ENCODE results near the gene CASP12. TPM values are rescaled to one million over a fixed set of nuclear protein-coding genes. Genes with fewer than 3 reads are reported as not detected.

The CASP12 gene
- total and polyA plus RNA-seq, 4 donors, result 0.46 to 1.7 (median 0.92) TPM

- no peaks in the 10 kb centered on the region for H3K4me1 ChIP-seq (ENCODE audit: control insufficient read depth, insufficient read depth, low read length)
- no peaks in the 10 kb centered on the region for H3K36me3 ChIP-seq (ENCODE audit: control insufficient read depth, insufficient read depth, low read length)
- 100% methylated on average over 1 of the region's 4 CpGs for WGBS (ENCODE audit: insufficient coverage)
- no peaks in the 10 kb centered on the region for H3K9me3 ChIP-seq (ENCODE audit: control insufficient read depth, insufficient read depth, low read length)
- no peak overlapping the region for H3K4me3 ChIP-seq (ENCODE audit: low read depth, low read length)
- no peaks in the 10 kb centered on the region for H3K27me3 ChIP-seq (ENCODE audit: control insufficient read depth, insufficient read depth, low read length)
- H3K27ac ChIP-seq (ENCODE audit: low read depth, low read length), result no peak overlapping the region
- no peak for DNase-seq (ENCODE audit: low read depth in 4 of 6, low spot score in 6 of 6)
These were observed 55.0 kb downstream of the CASP12 start for GRCh38 chr11:104843150-104843836.

- no CpG with 5 or more reads among the region's 2 CpGs for WGBS (ENCODE audit: insufficient coverage)
- Histone ChIP-seq H3K36me3 (ENCODE audit: control insufficient read depth, insufficient read depth, low read length) (no peaks in the 10 kb centered on the region), H3K9me3 (ENCODE audit: control insufficient read depth, insufficient read depth, low read length) (no peaks in the 10 kb centered on the region), H3K4me3 (ENCODE audit: low read depth, low read length) (no peak overlapping the region), H3K27me3 (ENCODE audit: control insufficient read depth, insufficient read depth, low read length) (no peaks in the 10 kb centered on the region), H3K27ac (ENCODE audit: low read depth, low read length) (no peak overlapping the region), H3K4me1 (ENCODE audit: control insufficient read depth, insufficient read depth, low read length) (no peaks in the 10 kb centered on the region)
- no peak for DNase-seq (ENCODE audit: low read depth in 4 of 6, low spot score in 6 of 6)
These were observed 56.2 kb downstream of the CASP12 start for GRCh38 chr11:104841973-104842525.

- no peaks in the 10 kb centered on the region for H3K4me1 ChIP-seq (ENCODE audit: control insufficient read depth, insufficient read depth, low read length)
- H3K9me3 ChIP-seq (ENCODE audit: control insufficient read depth, insufficient read depth, low read length), result no peaks in the 10 kb centered on the region
- H3K4me3 ChIP-seq (ENCODE audit: low read depth, low read length), result no peak overlapping the region
- H3K36me3 ChIP-seq (ENCODE audit: control insufficient read depth, insufficient read depth, low read length), result no peaks in the 10 kb centered on the region
- no peak overlapping the region for H3K27ac ChIP-seq (ENCODE audit: low read depth, low read length)
- H3K27me3 ChIP-seq (ENCODE audit: control insufficient read depth, insufficient read depth, low read length), result no peaks in the 10 kb centered on the region
- no peak for DNase-seq (ENCODE audit: low read depth in 4 of 6, low spot score in 6 of 6)
- no CpG with 5 or more reads among the region's 1 CpG for WGBS (ENCODE audit: insufficient coverage)
These were observed 57.1 kb downstream of the CASP12 start for GRCh38 chr11:104841185-104841584.

- 100% methylated on average over 1 of the region's 5 CpGs for WGBS (ENCODE audit: insufficient coverage)
- H3K27ac ChIP-seq (ENCODE audit: low read depth, low read length), result no peak overlapping the region
- no peaks in the 10 kb centered on the region for H3K27me3 ChIP-seq (ENCODE audit: control insufficient read depth, insufficient read depth, low read length)
- no peaks in the 10 kb centered on the region for H3K4me1 ChIP-seq (ENCODE audit: control insufficient read depth, insufficient read depth, low read length)
- H3K36me3 ChIP-seq (ENCODE audit: control insufficient read depth, insufficient read depth, low read length), result no peaks in the 10 kb centered on the region
- no peaks in the 10 kb centered on the region for H3K9me3 ChIP-seq (ENCODE audit: control insufficient read depth, insufficient read depth, low read length)
- DNase-seq (ENCODE audit: low read depth in 4 of 6, low spot score in 6 of 6), result no peak
- no peak overlapping the region for H3K4me3 ChIP-seq (ENCODE audit: low read depth, low read length)
These were observed 60.2 kb downstream of the CASP12 start for GRCh38 chr11:104837969-104838639.

GRCh38 chr11:104836691-104837090 is 61.6 kb downstream of the CASP12 start:
- Histone ChIP-seq H3K9me3 (ENCODE audit: control insufficient read depth, insufficient read depth, low read length) (no peaks in the 10 kb centered on the region), H3K36me3 (ENCODE audit: control insufficient read depth, insufficient read depth, low read length) (no peaks in the 10 kb centered on the region), H3K4me3 (ENCODE audit: low read depth, low read length) (no peak overlapping the region), H3K4me1 (ENCODE audit: control insufficient read depth, insufficient read depth, low read length) (no peaks in the 10 kb centered on the region), H3K27me3 (ENCODE audit: control insufficient read depth, insufficient read depth, low read length) (no peaks in the 10 kb centered on the region), H3K27ac (ENCODE audit: low read depth, low read length) (no peak overlapping the region)
- DNase-seq (ENCODE audit: low read depth in 4 of 6, low spot score in 6 of 6), result peak in 2 of 6 donors; percentile 38 to 86
- WGBS (ENCODE audit: insufficient coverage), result no CpG with 5 or more reads among the region's 2 CpGs

Small RNA genes within 50 kb of the gene (small RNA-seq; reads per million reads assigned to genes)
- not detected for gene AP002004.1 (ENCODE audit: low replicate concordance)

Other genes starting within 250 kb of the CASP12 start
- 10 to 100 TPM; 20.2 to 44.7 TPM for gene CASP4, start 70.1 kb upstream of the CASP12 start, total RNA-seq
- 1 to 10 TPM; 5.7 to 6.2 TPM for gene CASP4, start 70.1 kb upstream of the CASP12 start, polyA plus RNA-seq (ENCODE audit: insufficient read length in 2 of 2)
- gene CASP5, start 124.7 kb upstream of the CASP12 start, total RNA-seq, result under 1 TPM; 0.17 to 0.50 TPM
- gene CASP5, start 124.7 kb upstream of the CASP12 start, polyA plus RNA-seq (ENCODE audit: insufficient read length in 2 of 2), result not detected
- gene CASP1, start 136.7 kb upstream of the CASP12 start, total RNA-seq, result 10 to 100 TPM in 1 of 2 donors, 1 to 10 TPM in 1; 8.9 to 11.3 TPM
- 1 to 10 TPM; 4.2 to 5.6 TPM for gene CASP1, start 136.7 kb upstream of the CASP12 start, polyA plus RNA-seq (ENCODE audit: insufficient read length in 2 of 2)
- 1 to 10 TPM; 5.4 to 9.7 TPM for gene CARD16, start 146.9 kb upstream of the CASP12 start, total RNA-seq
- 1 to 10 TPM in 1 of 2 donors, under 1 TPM in 1; 0.97 to 1.1 TPM for gene CARD16, start 146.9 kb upstream of the CASP12 start, polyA plus RNA-seq (ENCODE audit: insufficient read length in 2 of 2)
- not detected for gene CARD18, start 241.3 kb upstream of the CASP12 start, total RNA-seq
- gene CARD18, start 241.3 kb upstream of the CASP12 start, polyA plus RNA-seq (ENCODE audit: insufficient read length in 2 of 2), result not detected

Measured in spinal cord (tissue), 10 donors.